ENCODE measurements around the gene ZNF552. TPM values are rescaled to one million over a fixed set of nuclear protein-coding genes. Genes with fewer than 3 reads are reported as not detected.

ZNF552 gene
- total RNA-seq, 2 experiments from 2014 or later = 6.5 to 6.7 TPM

DNA sequence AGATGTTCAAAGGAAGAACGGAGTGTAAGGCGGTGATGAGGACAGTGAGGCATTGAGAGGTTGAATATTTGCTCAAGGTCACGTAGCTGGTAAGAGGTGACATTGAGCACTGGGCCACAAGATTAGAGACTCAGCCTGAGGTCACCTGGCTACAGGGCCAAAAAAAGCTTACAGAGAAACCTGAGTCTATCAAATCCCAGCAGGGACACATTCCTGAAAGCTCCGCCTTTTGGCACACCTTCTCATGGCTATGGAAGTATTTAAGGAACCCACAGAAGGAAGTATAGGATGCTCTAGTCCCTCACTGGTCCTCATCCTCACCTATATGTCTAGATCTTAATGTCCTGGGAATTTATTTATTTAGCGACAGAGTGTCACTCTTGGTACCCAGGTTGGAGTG lies 27.8 kb downstream of the ZNF552 start:
- Mint-ChIP-seq H3K36me3 (ENCODE audit: low read depth) (peaks cover 83% of the 10 kb centered on the region), H3K9me3 (peaks cover 42% of the 10 kb centered on the region), H3K27me3 (no peaks in the 10 kb centered on the region)

GRCh38 chr19:57786286-57786685 lies 28.4 kb downstream of the ZNF552 start:
- Mint-ChIP-seq H3K4me1 (ENCODE audit: low read depth) (peaks cover 5% of the 10 kb centered on the region), H3K4me3 (no peak overlapping the region), H3K27ac (no peak overlapping the region), H3K36me3 (ENCODE audit: low read depth) (peaks cover 83% of the 10 kb centered on the region), H3K27me3 (no peaks in the 10 kb centered on the region), H3K9me3 (peaks cover 43% of the 10 kb centered on the region)
- ChIA-PET POLR2A (no interaction called here), CTCF (no interaction called here)
- ATAC-seq (no peak), DNase-seq (no peak)
- intact Hi-C loops (cut with micrococcal nuclease) = no loop called here
- TF ChIP-seq CTCF (IDR thresholded peaks at IDR 0.05) = no peak

More for the DNA sequence above, 27.8 kb downstream of the ZNF552 start:
- ATAC-seq = no peak
- ChIA-PET POLR2A (interaction anchor here (1.4 kb wide), 1 partner anchor 78 kb away, joined by 3 read pairs; the partner anchor contains the start of gene ZNF154), CTCF (no interaction called here)
- intact Hi-C loops (cut with micrococcal nuclease) = no loop called here
- peaks cover 5% of the 10 kb centered on the region for H3K4me1 Mint-ChIP-seq (ENCODE audit: low read depth)
- no peak overlapping the region for H3K27ac Mint-ChIP-seq
- no peak overlapping the region for H3K4me3 Mint-ChIP-seq
- no peak for DNase-seq
- no peak for TF ChIP-seq CTCF (IDR thresholded peaks at IDR 0.05)

DNA sequence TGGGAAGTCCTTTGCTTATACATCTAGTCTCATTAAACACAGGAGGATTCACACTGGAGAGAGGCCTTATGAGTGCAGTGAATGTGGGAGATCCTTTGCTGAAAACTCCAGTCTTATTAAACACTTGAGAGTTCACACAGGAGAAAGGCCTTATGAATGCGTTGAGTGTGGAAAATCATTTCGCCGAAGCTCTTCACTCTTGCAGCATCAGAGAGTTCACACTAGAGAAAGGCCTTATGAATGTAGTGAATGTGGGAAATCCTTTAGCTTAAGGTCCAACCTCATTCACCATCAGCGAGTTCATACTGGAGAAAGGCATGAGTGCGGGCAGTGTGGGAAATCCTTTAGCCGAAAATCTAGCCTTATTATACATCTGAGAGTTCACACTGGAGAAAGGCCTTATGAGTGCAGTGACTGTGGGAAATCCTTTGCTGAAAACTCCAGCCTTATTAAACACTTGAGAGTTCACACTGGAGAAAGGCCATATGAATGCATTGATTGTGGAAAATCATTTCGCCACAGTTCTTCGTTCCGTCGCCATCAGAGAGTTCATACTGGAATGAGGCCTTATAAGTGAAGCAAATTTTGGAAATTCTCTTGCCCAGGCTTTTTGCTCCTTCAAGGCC lies 35.4 kb downstream of the ZNF552 start:
- Mint-ChIP-seq H3K27me3 (no peaks in the 10 kb centered on the region), H3K27ac (no peak overlapping the region), H3K4me1 (ENCODE audit: low read depth) (peaks cover 11% of the 10 kb centered on the region), H3K4me3 (no peak overlapping the region), H3K9me3 (peaks cover 48% of the 10 kb centered on the region), H3K36me3 (ENCODE audit: low read depth) (peaks cover 86% of the 10 kb centered on the region)
- no peak for ATAC-seq
- intact Hi-C loops (cut with micrococcal nuclease) = no loop called here
- DNase-seq = no peak
- ChIA-PET CTCF (no interaction called here), POLR2A (no interaction called here)
- no peak for TF ChIP-seq CTCF (IDR thresholded peaks at IDR 0.05)

GRCh38 chr19:57778336-57778735 lies 36.4 kb downstream of the ZNF552 start:
- ChIA-PET POLR2A (interaction anchor here (0.5 kb wide), 1 partner anchor 415 kb away, joined by 3 read pairs; the partner anchor contains the start of genes TRAPPC2B and ZNF547), CTCF (no interaction called here)
- Mint-ChIP-seq H3K27me3 (no peaks in the 10 kb centered on the region), H3K27ac (no peak overlapping the region), H3K4me3 (no peak overlapping the region), H3K36me3 (ENCODE audit: low read depth) (peaks cover 87% of the 10 kb centered on the region), H3K9me3 (peaks cover 52% of the 10 kb centered on the region), H3K4me1 (ENCODE audit: low read depth) (peaks cover 16% of the 10 kb centered on the region)
- intact Hi-C loops (cut with micrococcal nuclease) = no loop called here
- DNase-seq (no peak), ATAC-seq (no peak)
- no peak for TF ChIP-seq CTCF (IDR thresholded peaks at IDR 0.05)

DNA sequence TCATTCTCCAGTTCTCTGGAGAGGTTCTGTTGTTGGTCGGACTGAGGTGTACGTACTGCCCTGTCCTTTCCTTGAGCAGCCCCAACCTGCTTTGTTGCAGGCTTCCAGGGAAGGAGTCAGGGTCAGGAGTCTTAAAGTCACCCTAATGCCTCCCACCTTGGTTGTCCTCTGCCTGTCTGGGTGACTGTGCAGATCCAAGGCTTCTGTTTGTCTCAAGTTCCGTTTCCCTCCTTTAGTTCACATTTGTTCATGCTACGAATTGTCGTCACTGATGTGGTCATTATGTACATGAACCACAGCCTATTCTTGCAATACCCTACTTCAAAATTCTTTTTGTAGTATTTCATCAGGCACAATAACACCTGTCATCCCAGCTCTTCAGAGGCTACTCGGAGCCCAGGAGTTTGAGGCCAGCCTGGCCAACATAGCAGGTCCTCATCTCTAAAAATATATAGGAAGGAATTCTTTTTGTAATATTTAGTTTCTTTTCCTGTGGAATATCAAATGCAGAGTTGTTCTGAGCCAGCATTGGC lies 37.9 kb downstream of the ZNF552 start:
- ChIA-PET CTCF (no interaction called here), POLR2A (no interaction called here)
- DNase-seq (no peak), ATAC-seq (no peak)
- intact Hi-C loops (cut with micrococcal nuclease) = no loop called here
- H3K4me1 Mint-ChIP-seq (ENCODE audit: low read depth) = peaks cover 27% of the 10 kb centered on the region
- no peak for TF ChIP-seq CTCF (IDR thresholded peaks at IDR 0.05)
- H3K9me3 Mint-ChIP-seq = peaks cover 61% of the 10 kb centered on the region
- no peaks in the 10 kb centered on the region for H3K27me3 Mint-ChIP-seq
- H3K36me3 Mint-ChIP-seq (ENCODE audit: low read depth) = peaks cover 93% of the 10 kb centered on the region
- no peak overlapping the region for H3K27ac Mint-ChIP-seq
- H3K4me3 Mint-ChIP-seq = no peak overlapping the region

All from activated CD8-positive, alpha-beta T cell treated with anti-CD3 and anti-CD28 coated beads for 36 hours (primary cell).